Effector memory CD4-positive, alpha-beta T cell (primary cell): ENCODE data around the gene RTP1.

Experiments
- DNase-seq, 3 donors: peaks; one replicate each; pipeline ENCODE4 v3.0.0-alpha.2; 2020
- H3K27ac ChIP-seq: 2 replicates; pipeline ENCODE4 v1.7.0; 2013; ENCODE audit warnings: mild to moderate bottlenecking, low read length, moderate library complexity; ENCODE audit not compliant: insufficient read depth, poor library complexity, severe bottlenecking
- H3K27me3 ChIP-seq: replicated peaks from 2 replicates; pipeline ENCODE4 v1.7.0; 2013; ENCODE audit warnings: mild to moderate bottlenecking, low read length; ENCODE audit not compliant: insufficient read depth, control insufficient read depth, poor library complexity, severe bottlenecking
- H3K36me3 ChIP-seq: 2 replicates; pipeline ENCODE4 v1.7.0; 2013; ENCODE audit warnings: mild to moderate bottlenecking, low read length, moderate library complexity; ENCODE audit not compliant: control insufficient read depth, insufficient read depth
- H3K4me1 ChIP-seq: 2 replicates; pipeline ENCODE4 v1.7.0; 2013; ENCODE audit warnings: low read length, mild to moderate bottlenecking; ENCODE audit not compliant: control insufficient read depth, insufficient read depth, poor library complexity, severe bottlenecking
- H3K4me3 ChIP-seq: 2 replicates; pipeline ENCODE4 v1.7.0; 2013; ENCODE audit warnings: low read length, low read depth, mild to moderate bottlenecking; ENCODE audit not compliant: insufficient read depth, poor library complexity, severe bottlenecking
- H3K9me3 ChIP-seq: 2 replicates; pipeline ENCODE4 v1.7.0; 2013; ENCODE audit warnings: mild to moderate bottlenecking, low read length, moderate library complexity; ENCODE audit not compliant: control insufficient read depth

Gene RTP1

GRCh38 chr3:187172929-187173328 lies 24.4 kb upstream of the RTP1 start:
- H3K4me3 ChIP-seq: no peak overlapping the region
- H3K9me3 ChIP-seq: no peaks in the 10 kb centered on the region
- H3K36me3 ChIP-seq: no peaks in the 10 kb centered on the region
- H3K27ac ChIP-seq: no peak overlapping the region
- no peaks in the 10 kb centered on the region for H3K27me3 ChIP-seq
- H3K4me1 ChIP-seq: no peaks in the 10 kb centered on the region
- DNase-seq: no peak

GRCh38 chr3:187181454-187182170 lies 15.7 kb upstream of the RTP1 start:
- no peaks in the 10 kb centered on the region for H3K36me3 ChIP-seq
- H3K9me3 ChIP-seq: no peaks in the 10 kb centered on the region
- no peaks in the 10 kb centered on the region for H3K27me3 ChIP-seq
- H3K4me1 ChIP-seq: no peaks in the 10 kb centered on the region
- DNase-seq: no peak
- no peak overlapping the region for H3K4me3 ChIP-seq
- H3K27ac ChIP-seq: no peak overlapping the region

- Histone ChIP-seq H3K9me3 (no peaks in the 10 kb centered on the region), H3K4me3 (no peak overlapping the region), H3K27ac (no peak overlapping the region), H3K27me3 (no peaks in the 10 kb centered on the region), H3K4me1 (no peaks in the 10 kb centered on the region), H3K36me3 (no peaks in the 10 kb centered on the region)
- no peak for DNase-seq
Measured at GRCh38 chr3:187183210-187183862, 13.9 kb upstream of the RTP1 start.

GRCh38 chr3:187183903-187184302 lies 13.4 kb upstream of the RTP1 start:
- no peak for DNase-seq
- Histone ChIP-seq H3K36me3 (no peaks in the 10 kb centered on the region), H3K4me3 (no peak overlapping the region), H3K9me3 (no peaks in the 10 kb centered on the region), H3K4me1 (no peaks in the 10 kb centered on the region), H3K27me3 (no peaks in the 10 kb centered on the region), H3K27ac (no peak overlapping the region)

- no peak for DNase-seq
- Histone ChIP-seq H3K27ac (no peak overlapping the region), H3K9me3 (no peaks in the 10 kb centered on the region), H3K27me3 (no peaks in the 10 kb centered on the region), H3K36me3 (no peaks in the 10 kb centered on the region), H3K4me3 (no peak overlapping the region), H3K4me1 (no peaks in the 10 kb centered on the region)
Measured at GRCh38 chr3:187185759-187186158, 11.5 kb upstream of the RTP1 start.

GRCh38 chr3:187186375-187186774 lies 10.9 kb upstream of the RTP1 start:
- no peaks in the 10 kb centered on the region for H3K9me3 ChIP-seq
- no peaks in the 10 kb centered on the region for H3K4me1 ChIP-seq
- no peak overlapping the region for H3K4me3 ChIP-seq
- DNase-seq: no peak
- H3K36me3 ChIP-seq: no peaks in the 10 kb centered on the region
- no peak overlapping the region for H3K27ac ChIP-seq
- H3K27me3 ChIP-seq: no peaks in the 10 kb centered on the region

GRCh38 chr3:187186801-187187421 lies 10.4 kb upstream of the RTP1 start:
- DNase-seq: no peak
- H3K27ac ChIP-seq: no peak overlapping the region
- H3K27me3 ChIP-seq: no peaks in the 10 kb centered on the region
- no peaks in the 10 kb centered on the region for H3K36me3 ChIP-seq
- H3K9me3 ChIP-seq: no peaks in the 10 kb centered on the region
- no peak overlapping the region for H3K4me3 ChIP-seq
- no peaks in the 10 kb centered on the region for H3K4me1 ChIP-seq

GRCh38 chr3:187188931-187189330 lies 8.4 kb upstream of the RTP1 start:
- Histone ChIP-seq H3K4me3 (no peak overlapping the region), H3K27me3 (no peaks in the 10 kb centered on the region), H3K27ac (no peak overlapping the region), H3K4me1 (no peaks in the 10 kb centered on the region), H3K36me3 (no peaks in the 10 kb centered on the region), H3K9me3 (no peaks in the 10 kb centered on the region)
- no peak for DNase-seq

GRCh38 chr3:187191271-187191670 lies 6.0 kb upstream of the RTP1 start:
- H3K27ac ChIP-seq: no peak overlapping the region
- no peaks in the 10 kb centered on the region for H3K4me1 ChIP-seq
- DNase-seq: no peak
- H3K4me3 ChIP-seq: no peak overlapping the region
- H3K27me3 ChIP-seq: no peaks in the 10 kb centered on the region
- H3K9me3 ChIP-seq: no peaks in the 10 kb centered on the region
- H3K36me3 ChIP-seq: no peaks in the 10 kb centered on the region

GRCh38 chr3:187193181-187193580 lies 4.1 kb upstream of the RTP1 start:
- Histone ChIP-seq H3K4me3 (no peak overlapping the region), H3K27me3 (no peaks in the 10 kb centered on the region), H3K4me1 (no peaks in the 10 kb centered on the region), H3K36me3 (no peaks in the 10 kb centered on the region), H3K9me3 (no peaks in the 10 kb centered on the region), H3K27ac (no peak overlapping the region)
- no peak for DNase-seq
